ENCODE measurements around the gene TMEM130.

Gene TMEM130

DNA sequence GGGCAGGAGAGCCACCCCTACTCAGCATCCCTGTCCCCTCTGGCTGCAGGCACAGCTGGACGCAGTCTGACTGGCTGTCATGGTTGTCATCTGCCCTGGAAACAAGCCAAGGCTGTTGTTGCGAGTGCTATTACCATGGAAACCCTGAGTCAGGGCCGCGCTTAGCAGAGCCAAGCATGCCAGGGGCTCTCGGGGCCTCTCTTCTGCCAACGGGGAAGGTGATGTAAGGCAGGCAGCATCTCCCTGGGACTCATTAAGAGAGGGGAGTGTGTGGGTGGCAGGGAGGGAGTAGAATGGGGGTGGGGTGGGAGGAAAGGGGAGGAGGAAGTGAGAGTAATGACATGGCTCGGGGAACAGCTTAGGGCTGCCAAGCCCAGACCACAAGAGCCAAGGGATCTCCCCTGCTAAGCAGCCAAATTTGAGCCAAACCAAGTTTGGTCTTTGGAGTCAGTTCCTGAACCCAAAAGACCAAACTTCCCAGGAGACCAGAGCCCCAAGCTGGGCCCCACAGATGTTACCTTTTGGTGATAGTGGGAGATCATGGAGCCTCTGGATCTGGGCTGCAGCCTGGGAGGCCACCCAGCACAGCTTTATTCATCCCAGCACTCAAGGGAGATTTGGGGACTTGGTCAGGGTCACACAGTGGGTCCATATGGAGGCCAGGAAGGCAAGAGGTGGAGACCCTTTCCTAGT lies 67.6 kb downstream of the TMEM130 start:
- H3K9me3 Mint-ChIP-seq, result peaks cover 9% of the 10 kb centered on the region

DNA sequence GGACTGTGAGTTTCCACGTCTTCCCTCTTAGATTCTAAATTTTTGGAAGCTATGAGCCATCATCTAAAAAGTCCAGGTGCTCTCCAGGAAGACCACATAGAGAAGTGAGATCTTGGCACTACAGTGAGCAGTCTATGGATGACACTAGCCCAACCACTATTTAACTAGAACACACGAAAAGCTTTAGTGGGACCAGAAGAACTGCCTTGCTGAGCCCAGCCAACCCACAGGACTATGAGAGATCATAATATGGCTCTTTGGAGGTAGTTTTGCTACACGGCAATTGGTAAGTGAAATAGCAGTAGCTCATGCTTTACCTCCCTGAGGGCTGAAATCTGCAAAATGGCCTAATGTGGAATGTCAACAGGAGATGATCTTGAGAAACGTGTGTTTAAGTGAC lies 68.8 kb downstream of the TMEM130 start:
- H3K4me1 Mint-ChIP-seq, result peaks cover 5% of the 10 kb centered on the region
- peaks cover 9% of the 10 kb centered on the region for H3K9me3 Mint-ChIP-seq
- H3K27ac Mint-ChIP-seq, result no peak overlapping the region
- H3K4me3 Mint-ChIP-seq, result no peak overlapping the region
- H3K27me3 Mint-ChIP-seq (ENCODE audit: low read depth), result no peaks in the 10 kb centered on the region
- TF ChIP-seq, protein P1, sequence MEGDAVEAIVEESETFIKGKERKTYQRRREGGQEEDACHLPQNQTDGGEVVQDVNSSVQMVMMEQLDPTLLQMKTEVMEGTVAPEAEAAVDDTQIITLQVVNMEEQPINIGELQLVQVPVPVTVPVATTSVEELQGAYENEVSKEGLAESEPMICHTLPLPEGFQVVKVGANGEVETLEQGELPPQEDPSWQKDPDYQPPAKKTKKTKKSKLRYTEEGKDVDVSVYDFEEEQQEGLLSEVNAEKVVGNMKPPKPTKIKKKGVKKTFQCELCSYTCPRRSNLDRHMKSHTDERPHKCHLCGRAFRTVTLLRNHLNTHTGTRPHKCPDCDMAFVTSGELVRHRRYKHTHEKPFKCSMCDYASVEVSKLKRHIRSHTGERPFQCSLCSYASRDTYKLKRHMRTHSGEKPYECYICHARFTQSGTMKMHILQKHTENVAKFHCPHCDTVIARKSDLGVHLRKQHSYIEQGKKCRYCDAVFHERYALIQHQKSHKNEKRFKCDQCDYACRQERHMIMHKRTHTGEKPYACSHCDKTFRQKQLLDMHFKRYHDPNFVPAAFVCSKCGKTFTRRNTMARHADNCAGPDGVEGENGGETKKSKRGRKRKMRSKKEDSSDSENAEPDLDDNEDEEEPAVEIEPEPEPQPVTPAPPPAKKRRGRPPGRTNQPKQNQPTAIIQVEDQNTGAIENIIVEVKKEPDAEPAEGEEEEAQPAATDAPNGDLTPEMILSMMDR (IDR thresholded peaks at IDR 0.05; ENCODE audit: unreplicated experiment in 3 of 3), result no peak
- H3K36me3 Mint-ChIP-seq (ENCODE audit: low read depth), result no peaks in the 10 kb centered on the region

More for the DNA sequence above, 67.6 kb downstream of the TMEM130 start:
- peaks cover 7% of the 10 kb centered on the region for H3K4me1 Mint-ChIP-seq
- TF ChIP-seq, protein P1 (IDR thresholded peaks at IDR 0.05; ENCODE audit: unreplicated experiment in 3 of 3), result no peak
- H3K4me3 Mint-ChIP-seq, result no peak overlapping the region
- H3K27ac Mint-ChIP-seq, result peak overlapping the region in 2 of 3 experiments; percentile 32 to 60
- H3K36me3 Mint-ChIP-seq (ENCODE audit: low read depth), result no peaks in the 10 kb centered on the region
- no peaks in the 10 kb centered on the region for H3K27me3 Mint-ChIP-seq (ENCODE audit: low read depth)

DNA sequence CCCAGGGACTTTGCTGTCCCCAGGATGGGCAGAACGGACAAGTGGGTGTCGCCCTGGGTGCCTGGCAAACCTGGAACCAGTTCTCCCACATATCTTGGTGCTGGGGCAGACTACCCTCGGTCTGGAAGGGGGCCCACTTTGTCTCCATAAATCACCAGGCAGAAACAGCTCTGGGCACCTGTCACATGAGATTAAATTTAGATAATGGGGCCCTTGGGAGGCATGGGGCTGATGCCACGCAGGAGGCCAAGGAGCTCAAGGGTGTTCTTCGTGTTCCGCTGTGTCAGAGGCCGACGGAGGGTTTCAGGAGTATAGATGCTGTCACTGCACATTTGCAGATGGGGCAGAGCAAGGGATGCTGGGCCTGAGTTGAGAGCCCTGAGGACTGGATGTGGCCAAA lies 72.7 kb downstream of the TMEM130 start:
- no peak overlapping the region for H3K27ac Mint-ChIP-seq
- no peaks in the 10 kb centered on the region for H3K36me3 Mint-ChIP-seq (ENCODE audit: low read depth)
- TF ChIP-seq, protein P1 (IDR thresholded peaks at IDR 0.05; ENCODE audit: unreplicated experiment in 3 of 3), result no peak
- peaks cover 9% of the 10 kb centered on the region for H3K9me3 Mint-ChIP-seq
- H3K27me3 Mint-ChIP-seq (ENCODE audit: low read depth), result no peaks in the 10 kb centered on the region
- H3K4me1 Mint-ChIP-seq, result no peaks in the 10 kb centered on the region
- no peak overlapping the region for H3K4me3 Mint-ChIP-seq
